ENCODE measurements around the gene GALNT17.

GALNT17 gene

DNA sequence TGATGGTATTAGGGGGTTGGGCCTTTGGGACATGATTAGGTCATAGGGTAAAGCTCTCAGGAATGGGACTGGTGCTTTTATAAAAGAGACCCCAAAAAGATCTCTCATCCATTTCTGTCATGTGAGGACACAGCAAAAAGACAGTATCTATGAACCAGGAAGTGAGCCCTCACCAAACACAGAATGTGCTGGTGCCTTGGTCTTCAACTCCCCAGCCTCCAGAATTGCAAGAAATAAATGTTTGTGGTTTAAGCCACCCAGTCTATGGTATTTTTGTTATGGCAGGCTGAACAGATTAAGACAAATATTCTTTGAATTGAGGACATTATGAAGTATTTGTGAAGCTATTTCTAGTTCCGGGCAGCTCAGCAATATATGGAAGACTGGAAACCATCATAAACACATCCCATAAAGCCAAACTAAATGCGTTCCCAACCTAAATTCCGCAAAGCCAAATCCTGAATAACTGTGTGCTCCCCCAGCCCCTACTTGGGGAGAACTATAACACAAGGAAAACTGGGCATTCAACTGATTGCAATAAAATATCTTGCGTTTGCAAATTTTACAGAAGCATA lies 153.7 kb downstream of the GALNT17 start:
- no peak for DNase-seq (ENCODE audit: low spot score)

DNA sequence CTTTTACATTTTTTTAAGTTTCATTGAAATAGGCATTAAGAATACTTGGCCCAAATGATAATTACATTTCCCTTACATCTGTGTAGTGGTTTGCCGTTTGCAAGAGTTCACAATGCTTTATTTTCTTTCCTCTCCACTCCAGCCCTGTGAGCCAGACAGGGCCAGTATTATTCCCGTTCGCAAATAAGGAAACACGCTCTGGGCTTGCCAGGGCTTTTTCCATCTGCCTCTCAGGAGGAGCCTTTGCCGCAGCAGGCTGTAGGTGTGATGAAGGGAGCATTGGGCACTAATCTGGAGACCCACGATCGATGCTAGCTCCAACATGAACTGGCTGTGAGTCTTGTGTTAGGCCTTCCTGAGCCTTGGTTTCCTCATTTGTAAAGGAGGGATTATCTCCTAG lies 154.4 kb downstream of the GALNT17 start:
- DNase-seq (ENCODE audit: low spot score), result no peak

DNA sequence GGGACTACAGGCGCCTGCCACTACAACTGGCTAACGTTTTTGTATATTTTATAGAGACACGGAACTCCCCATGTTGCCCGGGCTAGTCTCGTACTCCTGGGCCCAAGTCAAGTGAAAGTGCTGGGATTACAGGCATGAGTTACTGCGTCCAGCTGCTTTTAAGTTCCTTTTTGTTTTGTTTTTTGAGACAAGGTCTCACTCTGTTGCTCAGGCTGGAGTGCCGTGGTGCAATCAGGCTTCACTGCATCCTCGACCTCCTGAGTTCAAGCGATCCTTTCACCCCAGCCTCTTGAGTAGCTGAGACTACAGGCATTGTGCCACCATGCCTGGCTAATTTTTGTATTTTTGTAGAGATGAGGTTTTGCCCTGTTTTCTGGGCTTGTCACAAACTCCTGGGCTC lies 155.0 kb downstream of the GALNT17 start:
- DNase-seq (ENCODE audit: low spot score), result no peak

DNA sequence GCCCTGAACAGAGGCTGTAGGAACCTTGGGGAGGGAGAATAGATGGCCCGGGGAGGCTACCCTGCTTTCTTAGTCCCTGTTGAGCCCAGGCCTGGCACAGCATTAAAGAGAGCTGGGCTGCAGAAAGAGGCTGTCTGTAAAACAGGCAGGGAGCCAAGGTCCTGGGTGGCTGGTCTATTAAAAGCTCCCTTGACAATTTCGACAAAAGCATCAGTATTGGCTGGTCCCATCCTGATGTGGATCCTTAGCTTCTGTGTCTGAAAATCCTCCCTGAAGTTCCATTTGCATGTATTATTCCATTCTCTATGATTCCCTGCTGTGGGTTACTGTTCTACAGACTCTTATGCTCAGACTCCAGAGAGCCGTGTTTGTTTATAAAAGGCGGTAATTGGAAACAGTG lies 158.5 kb downstream of the GALNT17 start:
- no peak for DNase-seq (ENCODE audit: low spot score)

DNA sequence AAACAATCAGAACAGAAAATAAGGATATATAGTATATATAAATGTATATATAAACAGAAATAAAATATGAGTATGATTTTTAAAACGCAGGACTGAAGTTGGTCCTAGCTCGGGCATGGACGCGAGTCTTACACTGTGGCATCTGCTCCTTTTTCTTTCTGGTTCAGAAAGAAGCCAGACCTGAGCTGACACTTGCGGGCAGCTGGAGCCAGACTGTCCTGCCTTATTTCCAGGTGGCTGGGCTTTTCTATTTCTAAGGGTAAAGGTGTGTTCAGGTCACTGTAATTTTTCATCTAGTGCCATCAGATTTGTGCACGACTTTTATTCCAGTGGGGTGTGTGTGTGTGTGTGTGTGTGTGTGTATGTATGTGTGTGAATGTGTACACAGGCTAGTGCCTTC lies 166.4 kb downstream of the GALNT17 start:
- no peak for DNase-seq (ENCODE audit: low spot score)

DNA sequence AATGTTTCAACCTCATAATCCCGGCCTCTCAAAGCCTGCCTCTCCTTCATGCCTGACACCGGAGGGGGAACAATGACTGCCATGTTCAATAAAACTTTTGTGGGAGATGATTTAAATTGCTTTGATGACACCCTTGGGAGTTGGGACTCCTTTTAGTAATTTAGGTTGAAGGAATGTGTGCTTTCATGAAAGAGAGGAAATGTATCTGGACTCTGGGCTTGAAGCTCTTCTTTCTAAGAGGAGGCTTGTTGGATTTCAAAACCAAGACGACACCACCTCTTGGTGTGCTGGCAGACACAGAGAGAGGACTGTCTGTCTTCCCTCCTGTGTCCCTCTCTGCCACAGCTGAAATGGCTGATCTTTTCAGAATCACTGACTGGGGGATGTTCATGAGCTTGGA lies 168.1 kb downstream of the GALNT17 start:
- DNase-seq (ENCODE audit: low spot score), result no peak

DNA sequence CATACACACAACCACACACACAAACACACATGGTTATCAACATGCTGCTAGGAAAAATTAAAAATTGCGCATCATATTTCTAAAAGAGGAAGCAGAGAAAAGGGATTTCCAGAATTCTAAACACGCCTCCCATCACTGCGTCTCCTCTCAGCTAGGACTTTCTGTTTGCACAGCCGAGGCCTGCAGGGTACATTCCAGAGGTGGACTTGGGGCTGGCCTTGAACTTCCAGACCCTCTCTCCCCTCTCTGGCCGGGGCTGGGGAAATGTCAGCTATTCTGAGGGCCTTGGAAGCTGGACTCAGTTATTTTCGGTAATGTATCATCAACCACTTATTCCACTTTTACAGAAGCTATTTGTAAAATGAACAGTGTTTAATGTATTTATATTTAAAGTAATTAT lies 168.7 kb downstream of the GALNT17 start:
- DNase-seq (ENCODE audit: low spot score), result no peak

DNA sequence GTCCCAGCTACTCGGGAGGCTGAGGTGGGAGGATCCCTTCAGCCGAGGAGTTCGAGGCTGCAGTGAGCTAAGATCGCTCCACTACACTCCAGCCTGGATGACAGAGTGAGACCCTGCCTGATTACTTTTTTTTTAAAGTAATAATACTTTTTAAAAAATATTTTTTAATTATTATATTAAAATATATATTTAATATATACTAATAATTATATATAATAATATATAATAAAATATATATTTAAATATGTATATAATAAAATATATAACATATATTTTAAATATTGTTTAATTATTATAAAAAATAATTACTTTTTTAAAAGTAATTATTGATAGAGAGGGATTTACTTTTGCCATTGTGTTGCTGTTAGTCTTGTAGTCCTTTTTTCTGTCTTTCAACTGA lies 169.2 kb downstream of the GALNT17 start:
- DNase-seq (ENCODE audit: low spot score), result no peak

DNA sequence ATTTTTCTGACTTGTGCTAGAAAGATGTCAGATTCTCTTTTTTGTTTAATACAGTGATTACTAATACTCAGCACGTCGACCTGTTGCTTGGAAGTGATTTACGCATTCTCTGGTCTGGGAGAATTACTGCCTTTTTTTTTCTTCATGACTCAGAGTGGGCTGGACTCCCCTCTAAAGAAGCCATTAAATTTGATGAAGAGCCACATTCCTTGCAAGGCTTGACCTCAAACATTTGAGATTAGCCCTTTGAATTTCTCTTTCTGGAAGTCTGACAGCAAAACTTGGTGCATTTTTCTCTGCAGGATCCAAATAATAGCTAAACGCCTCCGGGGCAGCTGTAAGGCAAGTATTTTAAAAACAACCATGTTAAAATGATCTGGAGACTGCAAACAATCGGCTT lies 171.6 kb downstream of the GALNT17 start:
- peak; percentile 19 for DNase-seq (ENCODE audit: low spot score)

DNA sequence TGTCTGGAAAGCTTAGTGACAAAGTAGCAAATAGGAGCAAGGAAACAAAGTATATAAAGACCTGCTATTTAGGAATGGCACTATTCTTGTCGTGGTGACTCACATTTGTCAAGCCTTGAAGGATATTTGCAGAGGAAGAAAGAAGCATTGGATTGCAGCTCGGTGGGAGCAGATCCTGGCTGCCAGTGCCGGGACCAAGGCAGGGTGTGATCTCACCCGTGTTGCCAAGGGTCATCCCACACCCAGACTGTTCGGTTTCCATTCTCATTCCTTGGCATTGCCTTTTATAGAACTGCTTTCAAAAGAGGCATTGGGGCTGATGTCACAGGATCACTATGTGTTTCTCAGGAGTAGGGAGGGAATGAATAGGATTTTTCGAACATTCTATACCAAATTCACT lies 176.2 kb downstream of the GALNT17 start:
- DNase-seq (ENCODE audit: low spot score), result peak; percentile 35

DNA sequence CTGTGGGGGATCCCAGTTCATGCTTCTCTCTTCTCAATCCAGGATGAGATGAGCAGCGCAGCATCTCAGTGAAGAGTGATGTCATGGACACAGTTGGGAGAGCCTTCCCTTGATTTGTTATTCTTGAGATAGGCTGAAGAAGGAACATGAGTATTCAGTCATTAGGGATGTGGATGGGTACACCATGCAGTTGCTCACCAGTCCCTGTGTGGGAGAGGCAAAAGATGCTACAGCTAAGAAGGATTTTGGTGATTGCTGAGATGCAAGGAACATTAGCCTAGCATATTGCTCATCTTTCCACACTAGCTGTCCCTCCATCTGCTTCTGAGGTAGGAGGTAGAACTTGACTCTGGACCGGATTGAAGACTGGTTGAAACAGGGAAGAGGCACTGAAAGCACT lies 179.6 kb downstream of the GALNT17 start:
- DNase-seq (ENCODE audit: low spot score), result no peak

DNA sequence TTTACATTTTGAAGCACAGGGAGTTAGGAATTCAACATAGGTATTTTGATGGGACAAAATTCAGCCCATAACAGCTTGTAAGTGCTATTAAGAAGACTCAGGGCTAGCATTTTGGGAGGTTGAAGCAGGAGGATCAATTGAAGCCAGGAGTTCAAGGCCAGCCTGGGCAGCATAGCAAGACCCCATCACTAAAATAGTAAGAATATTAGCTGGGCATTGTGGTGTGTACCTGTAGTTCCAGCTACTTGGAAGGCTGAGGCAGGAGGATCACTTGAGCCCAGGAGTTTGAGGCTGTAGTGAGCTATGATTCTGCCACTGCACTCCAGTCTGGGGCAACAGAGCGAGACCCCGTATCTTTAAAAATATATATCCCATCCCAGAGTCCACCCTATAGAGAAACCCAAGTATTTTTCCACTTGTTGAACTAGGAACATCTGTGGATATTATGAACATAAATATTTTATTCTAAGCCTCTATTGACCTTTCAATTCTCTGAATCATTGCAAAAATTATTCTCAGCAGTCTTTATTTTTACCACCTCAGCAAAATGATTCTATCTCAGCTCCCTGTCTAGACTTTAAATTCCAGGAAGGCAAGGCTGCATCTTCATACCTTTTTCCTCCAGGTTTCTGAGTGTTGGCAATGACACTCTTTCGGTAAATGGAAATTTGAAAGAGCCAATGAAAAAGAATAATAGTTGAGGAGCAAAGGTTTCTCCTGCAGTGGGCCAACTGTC lies 181.0 kb downstream of the GALNT17 start:
- DNase-seq (ENCODE audit: low spot score), result no peak

DNA sequence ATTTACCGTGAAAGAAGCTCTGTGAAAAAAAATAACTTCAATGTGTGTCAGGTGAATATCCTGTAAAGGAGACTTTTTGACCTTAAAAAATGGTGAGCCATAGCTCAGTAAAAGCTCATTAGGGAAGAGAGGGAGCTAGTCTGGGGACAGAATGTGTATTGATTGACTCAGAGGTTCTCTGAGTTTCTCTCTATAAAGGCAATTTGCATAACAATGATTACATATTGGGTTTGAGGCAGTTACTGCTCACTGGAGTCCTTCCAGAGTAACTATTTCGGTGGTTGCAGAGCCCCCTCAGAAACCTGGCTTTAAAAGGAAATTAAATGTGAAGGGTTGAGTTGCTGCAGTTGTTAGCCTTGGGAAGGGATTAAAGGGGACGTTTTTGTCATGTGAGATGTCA lies 181.6 kb downstream of the GALNT17 start:
- no peak for DNase-seq (ENCODE audit: low spot score)

DNA sequence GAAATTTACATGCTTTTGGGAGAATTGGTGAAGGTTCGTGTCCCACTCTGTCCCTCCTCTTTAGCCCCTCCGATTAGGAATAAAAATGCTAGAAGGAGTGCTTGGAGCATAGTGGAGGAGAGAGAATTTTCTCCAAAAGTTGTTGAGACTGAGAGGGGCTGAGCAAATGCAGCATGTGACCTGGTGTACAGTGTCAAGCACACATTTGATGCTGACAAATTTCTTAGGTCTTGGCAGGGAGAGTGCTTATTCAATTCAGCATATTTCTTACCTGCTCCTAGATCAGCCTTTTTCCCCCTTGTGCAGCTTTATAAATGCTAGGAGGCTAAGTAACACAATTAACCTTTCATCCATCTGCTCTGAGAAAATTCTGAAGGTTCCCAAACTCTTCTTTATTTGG lies 189.0 kb downstream of the GALNT17 start:
- no peak for DNase-seq (ENCODE audit: low spot score)

DNA sequence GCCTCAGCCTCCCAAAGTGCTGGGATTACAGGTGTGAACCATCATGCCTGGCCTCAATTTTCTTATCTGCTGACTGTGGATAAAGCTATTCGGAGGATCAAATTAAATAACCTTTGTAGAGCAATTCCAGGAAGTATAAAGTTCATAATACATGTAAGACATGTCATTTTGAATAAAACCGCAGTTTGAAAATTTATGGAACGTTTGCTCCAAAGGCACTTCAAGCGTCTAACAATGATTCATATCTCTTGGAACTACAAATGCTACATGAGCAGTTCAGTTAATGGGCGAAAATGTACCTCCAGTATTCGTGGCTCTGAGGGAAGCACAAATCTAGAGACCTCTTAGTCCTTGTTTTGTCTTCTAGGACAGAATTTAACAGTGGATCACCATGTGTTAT lies 190.3 kb downstream of the GALNT17 start:
- DNase-seq (ENCODE audit: low spot score), result no peak

DNA sequence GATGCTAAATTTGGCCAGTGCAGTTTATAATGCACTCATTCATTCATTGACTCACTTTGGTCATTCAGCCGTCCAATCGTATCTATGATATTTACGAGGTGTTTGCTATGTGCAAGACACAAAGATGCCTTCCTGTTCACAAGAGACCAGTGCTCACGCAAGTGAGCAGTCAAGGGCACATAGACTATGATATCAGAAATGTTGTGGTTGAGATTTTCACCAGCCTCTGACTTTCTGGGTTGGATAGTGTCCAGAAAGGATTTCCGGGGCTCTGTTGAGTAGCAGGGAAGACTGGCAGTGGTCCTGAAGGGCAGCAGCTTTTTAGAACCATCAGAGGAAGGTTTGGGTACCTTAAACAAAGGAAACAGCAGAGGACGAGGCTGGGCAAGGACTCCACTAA lies 191.8 kb downstream of the GALNT17 start:
- no peak for DNase-seq (ENCODE audit: low spot score)

DNA sequence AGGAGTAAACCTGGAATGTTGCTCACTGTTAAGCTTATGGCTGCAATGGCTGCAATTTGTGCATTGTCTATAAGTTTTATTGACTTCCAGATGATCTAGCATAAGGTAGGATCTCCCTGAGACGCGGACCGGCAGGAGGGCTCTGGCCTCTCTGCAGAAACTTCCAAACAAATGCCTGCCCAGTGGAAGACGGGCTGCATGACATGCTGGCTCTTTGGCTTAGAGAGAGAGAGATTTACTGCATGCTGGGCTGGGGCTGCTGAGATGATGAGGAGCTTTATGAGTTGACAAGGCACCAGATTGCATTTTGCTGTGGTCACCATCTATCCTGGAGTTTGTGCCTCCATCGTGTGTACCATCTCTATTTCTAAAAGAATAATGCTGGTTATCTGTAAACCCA lies 193.2 kb downstream of the GALNT17 start:
- DNase-seq (ENCODE audit: low spot score), result no peak

DNA sequence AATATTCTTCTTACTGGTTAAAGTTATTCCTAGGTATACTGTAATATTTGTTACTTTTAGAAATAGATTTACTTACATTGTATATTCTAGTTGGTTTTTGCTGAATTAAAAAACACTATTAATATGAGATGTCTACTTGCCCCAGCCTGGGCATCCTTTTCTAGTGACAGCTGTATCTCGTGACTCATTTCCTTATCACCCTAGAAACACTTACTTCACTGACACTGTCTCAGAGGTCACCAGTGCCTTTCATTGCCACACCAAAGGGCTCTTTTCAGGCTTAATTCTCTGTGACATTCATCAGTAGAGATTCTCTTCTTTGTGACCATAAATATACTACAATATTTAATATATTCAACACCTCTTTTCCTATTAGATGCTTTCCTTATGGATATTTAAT lies 194.7 kb downstream of the GALNT17 start:
- no peak for DNase-seq (ENCODE audit: low spot score)

DNA sequence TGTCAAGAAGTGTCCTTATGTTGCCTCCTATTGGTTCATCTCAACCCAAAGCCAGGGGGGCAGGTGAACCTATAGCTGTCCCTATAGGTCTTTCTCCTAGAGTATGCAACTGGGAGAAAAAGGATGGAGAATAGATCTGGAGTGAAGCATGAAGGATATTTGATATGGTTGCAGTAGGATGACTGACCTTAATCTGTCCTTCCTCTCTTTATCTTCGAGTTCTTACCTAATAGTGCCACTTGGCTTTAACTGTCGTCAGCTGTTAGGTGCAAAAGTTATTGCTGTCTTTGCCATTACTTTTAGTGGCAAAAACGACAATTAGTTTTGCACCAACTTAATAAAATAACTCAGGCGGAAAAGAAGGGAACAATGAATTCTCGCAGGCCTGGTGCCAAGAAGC lies 196.0 kb downstream of the GALNT17 start:
- DNase-seq (ENCODE audit: low spot score), result no peak

DNA sequence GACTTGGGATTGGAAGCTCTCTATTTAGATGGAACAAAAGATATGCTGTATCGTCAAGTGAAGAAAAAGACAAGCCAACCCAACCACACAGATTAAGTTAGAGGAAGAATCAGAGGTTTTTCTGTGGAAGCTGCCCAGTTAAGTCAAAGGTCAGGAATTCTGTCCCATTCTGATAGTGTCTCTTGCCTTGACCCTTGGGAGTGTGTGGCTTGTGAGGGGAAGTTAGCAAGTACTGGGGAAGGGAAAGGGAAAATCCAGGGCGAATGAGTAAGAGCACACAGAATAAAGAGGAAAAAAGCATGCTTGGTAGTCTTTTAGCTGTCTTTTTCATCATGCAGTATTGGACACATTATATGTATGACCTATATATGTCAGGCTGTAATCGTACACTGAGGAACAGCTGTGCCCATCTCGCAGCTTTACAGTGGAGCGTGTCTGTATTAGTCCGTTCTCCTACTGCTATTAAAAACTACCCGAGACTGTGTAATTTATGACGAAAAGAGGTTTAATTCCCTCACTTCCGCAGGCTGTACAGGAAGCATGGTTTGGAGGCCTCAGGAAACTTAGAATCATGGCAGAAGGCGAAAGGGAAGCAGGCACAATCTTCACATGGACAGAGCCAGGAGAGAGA lies 197.2 kb downstream of the GALNT17 start:
- DNase-seq (ENCODE audit: low spot score), result no peak

DNA sequence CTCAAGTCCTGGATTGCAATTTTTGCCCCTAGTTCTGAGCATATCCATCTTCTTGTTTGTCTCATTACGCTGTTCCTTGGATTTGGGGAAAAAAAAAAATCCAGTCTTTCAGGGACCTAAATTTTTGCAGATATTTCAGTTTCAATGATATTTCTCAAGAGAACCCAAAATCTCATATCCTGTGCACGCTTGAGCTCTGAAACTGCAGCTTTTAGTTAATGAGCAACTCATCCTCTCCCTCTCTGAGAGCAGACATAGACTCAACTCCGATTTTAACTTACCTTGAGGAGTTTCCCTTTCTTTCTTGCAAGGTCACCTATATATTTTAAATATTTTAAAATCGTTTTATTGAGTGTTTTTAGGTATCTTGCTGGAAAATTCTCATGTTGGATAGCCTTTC lies 200.3 kb downstream of the GALNT17 start:
- no peak for DNase-seq (ENCODE audit: low spot score)

DNA sequence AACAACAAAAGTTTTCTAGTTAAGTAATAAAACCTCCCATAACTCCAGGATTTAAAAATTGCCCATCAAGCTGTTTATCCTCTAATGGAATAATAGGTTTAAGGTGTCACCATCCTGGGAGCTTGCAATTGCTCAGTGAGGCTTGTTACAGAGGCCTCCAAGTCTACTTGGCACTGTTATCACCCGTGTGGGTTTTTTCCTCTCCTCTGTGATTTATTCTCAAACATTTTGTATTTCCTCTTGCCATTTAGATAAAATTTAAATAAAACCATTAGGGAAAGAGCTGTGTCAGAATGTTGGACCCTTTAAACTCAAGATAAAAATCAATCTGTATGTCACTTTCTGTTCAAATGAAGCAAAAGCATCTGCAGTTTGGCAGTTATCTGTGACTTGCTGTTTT lies 202.6 kb downstream of the GALNT17 start:
- no peak for DNase-seq (ENCODE audit: low spot score)

DNA sequence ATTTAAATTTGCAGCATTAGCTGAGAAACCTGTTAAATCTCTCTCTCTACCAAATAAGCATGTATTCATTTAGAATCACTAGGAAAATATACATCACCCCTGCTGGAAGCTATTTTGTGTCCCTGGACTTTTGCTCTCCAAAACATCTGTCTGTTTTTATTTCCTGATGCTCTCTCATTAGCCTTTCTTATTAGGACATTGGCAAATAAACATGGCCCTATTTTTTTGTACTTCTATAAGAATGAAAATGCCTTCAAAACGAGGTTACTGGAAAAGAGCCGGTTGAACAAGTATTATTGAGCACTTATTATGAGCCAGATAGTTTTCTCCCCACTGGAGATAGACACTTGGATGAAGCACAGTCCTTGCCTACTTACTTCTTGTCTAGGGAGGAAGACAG lies 206.9 kb downstream of the GALNT17 start:
- no peak for DNase-seq (ENCODE audit: low spot score)

DNA sequence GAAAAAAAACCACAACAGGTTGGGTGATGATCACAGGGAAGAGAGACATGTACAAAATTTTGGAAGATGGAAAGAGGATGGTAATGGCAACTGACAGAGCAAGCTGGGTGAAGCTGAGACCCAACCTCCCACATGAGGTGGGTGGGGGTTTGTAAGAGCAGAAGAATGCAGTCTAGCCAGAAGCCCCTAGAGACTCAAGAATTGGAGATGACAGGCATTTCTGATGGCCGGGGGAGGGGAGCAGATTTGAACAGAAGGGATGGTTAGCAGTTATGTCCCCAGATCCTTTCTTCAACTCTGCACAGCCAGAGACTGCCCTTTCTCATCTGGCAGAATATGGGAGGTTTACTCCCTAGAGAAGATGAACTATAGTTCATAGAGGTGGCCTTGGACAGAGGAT lies 208.0 kb downstream of the GALNT17 start:
- DNase-seq (ENCODE audit: low spot score), result no peak
